RPMI8226 (cell line): ENCODE measurements around the gene ETF1.

Experiments used
- DNase-seq: peaks from one replicate; pipeline ENCODE4 v3.0.0-alpha.2; 2015

The ETF1 gene

DNA sequence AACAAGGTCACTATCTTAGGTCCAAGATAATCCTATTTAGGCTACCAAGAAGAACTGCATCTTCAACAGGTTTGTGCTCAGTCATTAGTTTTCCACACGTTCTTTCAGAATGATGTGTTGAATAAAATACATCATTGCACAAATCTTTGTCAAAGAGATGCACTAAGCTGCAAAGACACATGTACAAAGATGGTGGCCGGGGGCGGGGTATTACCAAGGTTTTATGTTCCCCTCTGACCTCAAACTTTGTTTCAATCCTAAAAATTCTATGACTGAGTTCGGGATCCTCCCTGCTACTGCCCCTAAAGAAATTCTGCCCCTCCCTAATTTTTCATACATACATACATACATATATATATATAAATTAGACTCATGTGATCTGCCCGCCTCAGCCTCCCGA is 17.9 kb upstream of the ETF1 start:
- DNase-seq, result no peak

DNA sequence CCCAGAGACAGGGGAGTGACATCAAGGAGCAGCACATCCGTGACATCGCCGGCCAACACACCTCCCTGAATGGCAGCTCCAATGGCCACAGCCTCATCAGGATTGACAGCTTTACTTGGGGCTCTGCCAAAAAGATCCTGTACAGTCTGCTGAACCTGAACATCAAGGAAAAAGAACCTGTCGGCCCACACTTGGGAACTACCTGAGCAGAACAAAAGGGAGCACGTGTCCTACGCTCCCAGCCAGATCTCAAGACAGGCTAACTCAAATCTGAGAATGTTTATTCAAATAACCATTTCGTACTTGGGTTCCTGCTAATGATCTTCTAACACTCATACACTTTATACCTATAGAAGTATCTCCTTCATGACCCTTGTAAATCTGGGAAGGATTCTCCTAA is 16.9 kb upstream of the ETF1 start:
- no peak for DNase-seq

DNA sequence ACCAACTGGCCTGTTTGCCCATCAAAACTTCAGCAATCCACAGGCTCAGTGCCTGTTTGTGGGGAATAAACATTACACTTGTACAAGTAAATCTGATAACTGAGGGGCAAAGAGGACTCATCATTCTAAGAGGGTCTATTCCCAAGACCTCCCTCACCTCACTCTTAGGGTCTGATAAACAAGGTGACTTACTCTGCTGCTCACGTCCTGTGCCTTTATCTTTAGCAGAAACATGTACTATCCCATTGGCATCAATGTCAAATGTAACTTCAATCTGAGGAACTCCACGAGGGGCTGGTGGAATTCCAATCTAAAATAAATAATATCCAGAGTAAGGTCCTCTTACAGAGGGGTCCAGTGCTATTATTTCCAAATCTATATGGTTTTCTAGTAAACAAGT is 14.6 kb upstream of the ETF1 start:
- no peak for DNase-seq

DNA sequence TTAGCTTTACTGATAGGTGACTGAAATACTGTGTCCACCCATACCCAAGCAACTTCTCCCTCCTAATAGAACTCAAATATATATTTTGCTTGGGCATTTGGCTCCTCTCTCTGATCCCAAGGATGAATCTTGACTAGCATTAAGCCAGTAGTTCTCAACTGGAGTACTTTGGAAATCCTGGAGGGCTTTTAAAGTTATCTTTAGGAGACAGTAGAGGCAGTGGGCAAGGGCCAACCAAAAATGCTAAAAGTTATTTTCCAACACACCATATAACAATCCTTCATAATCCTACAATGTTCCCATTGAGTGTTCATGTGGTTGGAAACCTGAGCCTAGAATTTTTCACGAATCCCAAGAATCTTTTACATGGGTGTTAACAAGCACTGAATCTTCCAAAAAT is 11.1 kb upstream of the ETF1 start:
- DNase-seq, result no peak

DNA sequence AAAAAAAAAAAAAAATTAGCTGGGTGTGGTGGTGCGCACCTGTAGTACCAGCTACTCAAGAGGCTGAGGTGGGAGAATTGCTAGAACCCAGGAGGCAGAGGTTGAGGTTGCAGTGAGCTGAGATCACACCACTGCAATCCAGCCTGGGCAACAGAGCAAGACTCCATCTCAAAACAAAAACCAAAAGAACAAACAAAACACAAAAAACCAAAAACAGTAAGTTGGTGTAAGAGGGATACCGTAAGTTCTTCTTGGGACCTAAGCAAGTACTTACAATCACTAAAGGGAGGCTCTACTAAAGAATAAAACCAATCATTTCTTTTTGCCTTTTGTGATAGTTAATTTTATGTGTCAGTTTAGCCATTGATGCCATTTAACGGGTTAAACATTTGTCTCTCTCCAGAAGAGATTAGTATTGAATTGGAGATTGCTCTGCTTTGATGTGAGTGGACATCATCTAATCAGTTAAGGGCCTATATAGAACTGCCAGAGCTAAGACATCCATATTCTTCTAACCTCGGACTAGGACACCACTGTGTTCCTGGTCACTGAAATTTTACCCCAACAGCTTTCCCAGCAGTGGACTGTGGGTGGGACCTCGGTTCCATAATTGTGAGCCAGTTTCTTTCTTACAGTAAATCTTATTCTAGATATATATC is 10.5 kb upstream of the ETF1 start:
- DNase-seq, result no peak

DNA sequence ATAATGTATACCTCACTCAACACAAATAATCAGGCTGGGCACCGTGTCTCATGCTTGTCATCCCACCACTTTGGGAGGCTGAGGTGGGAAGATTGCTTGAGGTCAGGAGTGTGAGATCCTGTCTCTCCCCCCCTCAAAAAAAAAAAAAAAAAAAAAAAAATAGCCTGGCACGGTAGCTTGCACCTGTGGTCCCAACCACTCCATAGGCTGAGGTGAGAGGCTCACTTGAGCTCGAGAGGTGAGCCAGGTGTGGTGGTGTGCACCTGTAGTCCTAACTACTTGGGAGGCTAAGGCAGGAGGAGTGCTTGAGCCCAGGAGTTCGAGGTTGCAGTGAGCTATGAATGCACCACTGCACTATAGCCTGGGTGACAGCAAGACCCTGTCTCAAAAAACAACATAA is 9.6 kb upstream of the ETF1 start:
- no peak for DNase-seq

DNA sequence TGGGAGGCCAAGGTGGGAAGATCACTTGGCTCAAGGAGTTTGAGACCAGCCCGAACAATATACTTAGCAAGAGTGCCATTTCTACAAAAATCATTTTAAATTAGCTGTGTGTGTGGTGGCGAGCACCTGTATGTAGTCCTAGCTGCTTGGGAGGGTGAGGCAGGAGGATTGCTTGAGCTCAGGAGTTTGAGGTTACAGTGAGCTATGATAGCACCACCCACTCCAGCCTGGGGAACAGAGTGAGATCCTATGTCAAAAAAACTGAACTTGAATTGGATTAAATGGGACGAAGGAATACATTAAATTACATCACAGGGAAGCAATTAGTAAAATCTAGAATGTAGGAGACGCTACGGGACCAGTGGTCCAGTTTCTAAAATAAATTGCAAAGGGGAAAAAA is 6.4 kb upstream of the ETF1 start:
- no peak for DNase-seq

DNA sequence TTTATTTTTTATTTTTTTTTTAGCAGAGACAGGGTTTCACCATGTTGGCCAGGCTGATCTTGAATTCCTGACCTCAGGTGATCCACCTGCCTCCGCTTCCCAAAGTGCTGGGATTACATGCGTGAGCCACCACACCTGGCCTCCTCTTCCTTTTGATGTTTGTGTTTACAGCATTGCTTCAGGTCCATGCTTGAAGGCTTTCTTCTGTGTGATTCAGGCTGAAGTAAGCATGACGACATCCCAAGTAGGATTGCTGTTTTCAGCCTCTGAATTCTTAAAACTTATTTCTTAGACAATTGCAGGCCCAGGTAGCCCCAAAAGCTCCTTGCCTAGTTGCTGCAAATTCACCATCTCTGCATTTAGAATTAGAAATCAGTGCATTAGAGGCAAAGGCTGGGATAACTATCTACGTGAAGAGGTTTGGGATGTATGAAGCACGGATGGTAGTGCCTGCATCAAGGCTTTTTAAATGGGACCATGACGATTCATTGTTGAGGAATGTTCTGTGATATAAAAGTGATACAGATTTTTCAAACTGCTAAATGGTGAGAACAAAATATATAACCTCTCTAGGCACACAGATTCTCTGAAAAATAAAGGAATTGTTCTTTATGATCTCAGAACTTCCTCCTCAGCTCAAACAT is 3.0 kb upstream of the ETF1 start:
- DNase-seq, result no peak

DNA sequence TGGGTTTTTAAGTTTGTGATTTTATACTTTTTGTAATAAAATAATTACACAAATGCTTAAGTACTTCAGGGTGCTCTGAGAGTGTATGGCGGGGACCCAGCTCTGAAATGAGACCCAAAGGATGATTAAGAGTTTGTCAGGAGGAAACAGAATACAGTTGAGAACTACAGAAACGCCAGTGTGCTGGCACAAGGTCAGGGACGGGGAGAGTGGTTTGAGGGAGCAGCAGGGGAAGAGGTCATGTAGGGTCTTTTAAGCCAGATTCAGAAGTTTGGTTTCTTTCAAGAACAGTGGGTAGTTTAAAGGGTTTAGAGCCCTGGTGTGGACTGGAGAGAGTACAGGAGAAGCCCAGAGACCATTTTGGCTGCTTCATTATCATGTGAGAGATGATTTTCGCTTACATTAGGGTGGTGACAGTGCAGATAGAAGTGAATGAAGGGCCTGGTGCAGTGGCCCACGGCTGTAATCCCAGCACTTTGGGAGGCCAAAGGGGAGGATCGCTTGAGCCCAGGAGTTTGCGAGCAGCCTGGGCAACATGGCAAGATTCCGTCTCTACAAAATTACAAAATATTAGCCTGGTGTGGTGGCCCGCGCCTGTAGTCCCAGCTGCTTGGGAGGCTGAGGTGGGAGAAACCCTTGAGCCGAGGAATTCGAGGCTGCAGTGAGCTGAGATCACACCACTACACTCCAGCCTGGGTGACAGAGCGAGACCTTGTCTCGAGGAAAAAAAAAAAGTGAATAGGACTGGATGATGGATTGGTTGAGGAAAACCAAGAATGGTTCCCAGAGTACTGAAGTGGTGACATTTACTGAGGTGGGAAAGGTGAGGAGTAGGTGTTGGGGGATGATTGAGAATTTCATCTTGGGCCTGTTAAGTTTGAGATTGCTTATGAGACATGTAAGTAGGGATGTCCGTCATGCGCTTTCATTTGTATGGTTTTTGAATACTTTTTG is 1.4 kb upstream of the ETF1 start:
- peak; percentile 24 for DNase-seq

DNA sequence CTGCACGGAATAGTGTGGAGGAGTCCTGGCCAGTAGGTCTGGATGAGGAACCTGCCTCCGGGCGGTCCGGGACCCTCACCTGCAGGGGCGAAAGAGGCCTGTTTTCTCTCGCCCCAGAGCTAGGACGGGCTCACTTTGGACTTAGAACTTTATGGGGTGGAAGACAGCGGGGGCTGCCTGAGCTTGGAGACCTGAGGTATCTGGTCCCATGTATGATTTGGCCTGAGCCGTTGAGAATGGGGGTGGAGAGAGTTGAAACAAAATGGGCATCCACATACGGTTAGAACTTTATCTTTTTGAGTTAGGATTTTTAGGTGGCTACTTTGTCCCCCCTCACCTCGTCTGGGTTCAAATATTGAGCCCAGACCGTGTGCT is 681 bp upstream of the ETF1 start:
- no peak for DNase-seq

DNA sequence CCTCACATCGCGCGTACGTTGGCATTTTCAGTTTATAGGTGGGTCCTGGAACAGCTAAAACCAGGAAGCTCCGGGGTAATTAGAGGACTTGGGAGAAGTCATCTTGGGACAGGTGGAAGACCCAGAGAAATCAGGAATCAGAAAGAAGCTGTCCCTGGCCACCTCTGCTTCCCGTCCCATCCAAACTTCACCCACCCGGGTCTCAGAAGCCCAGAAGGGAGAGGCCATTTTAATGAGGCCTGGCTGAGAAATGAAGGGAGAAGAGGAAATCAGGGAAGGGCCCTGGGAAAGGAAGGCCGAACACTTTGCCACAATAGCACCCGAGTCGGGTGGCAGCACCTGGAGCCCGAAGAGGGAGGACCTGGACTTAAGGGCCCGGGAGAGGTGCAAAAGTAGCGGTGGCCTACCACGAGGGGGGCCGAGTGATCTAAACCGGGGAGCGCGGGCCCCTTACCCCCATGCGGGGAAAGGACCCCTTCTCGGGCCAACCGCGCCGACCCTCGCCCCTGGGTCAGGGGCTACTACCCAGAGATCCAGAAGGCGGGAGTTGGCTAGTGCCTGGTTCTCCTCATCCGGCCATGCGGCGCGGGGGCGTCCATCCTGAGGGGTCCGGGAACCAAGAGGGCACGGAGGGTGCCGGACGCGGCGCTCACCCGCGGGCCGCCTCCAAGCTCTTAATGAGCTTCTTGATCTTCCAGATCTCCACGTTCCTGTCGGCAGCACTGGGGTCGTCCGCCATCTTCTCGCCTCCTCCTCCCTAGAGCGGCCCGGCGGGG is 668 bp downstream of the ETF1 start:
- no peak for DNase-seq

DNA sequence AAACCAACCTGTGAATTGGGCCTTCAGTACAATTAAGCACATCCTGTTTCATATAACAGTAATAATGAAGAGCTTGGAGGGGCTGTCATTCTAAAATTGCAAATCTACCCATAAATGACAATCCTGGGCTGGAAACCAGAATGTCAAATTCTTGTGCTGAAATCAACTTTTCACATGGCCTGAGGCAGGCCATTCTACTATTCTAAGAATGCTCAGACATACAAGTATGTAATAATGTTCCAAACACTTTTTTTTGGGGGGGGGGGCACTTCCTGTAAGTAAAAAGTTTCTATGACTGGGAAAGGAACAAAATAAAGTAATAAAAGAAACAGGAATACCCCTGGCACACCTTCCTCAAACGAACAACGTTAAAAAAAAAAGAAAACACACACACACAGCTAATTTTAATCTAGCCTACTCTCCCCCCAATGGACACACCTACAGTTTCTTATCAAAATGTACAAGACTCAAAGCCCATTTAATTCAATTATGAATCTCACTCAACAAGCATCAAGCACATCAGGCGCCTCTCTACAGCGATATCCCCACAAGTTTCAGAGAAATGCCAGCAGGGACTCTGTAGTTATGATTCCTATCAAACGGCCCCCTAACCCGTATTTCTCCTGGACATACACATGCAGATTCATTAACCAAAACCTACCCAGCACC is 1.4 kb downstream of the ETF1 start:
- no peak for DNase-seq

DNA sequence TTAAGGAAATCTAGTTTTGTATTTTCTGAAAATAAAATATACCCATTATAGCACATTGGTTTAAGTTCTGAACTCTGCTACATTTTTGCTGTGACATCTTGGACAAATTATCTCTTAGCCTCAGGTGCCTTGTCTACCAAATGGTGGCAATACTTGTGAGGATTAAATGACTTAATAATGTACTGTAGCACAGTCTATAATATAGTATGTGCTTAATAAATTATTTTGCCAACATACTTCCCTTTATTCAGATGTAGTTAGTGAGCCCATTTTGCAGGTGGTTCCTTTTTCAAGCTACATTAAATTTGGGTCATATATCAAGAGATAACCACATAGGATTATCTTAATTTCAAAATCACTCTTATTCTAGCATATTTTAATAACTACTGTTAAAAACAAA is 3.2 kb downstream of the ETF1 start:
- DNase-seq, result no peak

DNA sequence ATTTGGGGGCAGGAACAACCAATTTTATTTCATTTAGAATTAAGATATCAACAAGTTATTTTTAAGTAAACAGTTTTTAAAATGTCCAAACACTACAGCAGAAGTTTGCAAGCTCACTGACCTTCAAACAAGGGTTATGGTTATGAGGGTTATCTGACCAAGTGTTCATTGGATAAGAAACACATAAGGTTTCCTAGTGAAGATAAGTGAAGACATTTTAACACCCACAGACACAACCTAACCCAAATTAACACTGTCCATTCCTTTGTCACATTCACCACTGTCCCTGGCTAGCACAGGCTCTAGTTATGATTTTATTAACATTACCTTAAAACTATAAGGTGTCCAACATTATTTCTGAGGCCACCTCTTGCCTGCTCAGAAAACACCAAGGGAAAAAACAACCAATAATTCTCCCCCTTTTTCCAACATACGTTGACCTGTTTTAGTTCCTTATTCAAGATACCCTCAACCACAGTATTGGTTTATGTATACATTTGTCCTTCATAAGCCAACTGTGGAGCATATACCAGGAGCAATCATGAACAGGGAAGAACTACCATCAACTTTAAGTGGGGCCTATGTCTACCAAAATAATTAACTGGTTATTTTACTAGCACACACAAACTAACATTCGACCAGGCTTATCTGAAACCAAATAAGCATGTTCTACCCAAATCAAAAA is 4.0 kb downstream of the ETF1 start:
- no peak for DNase-seq

DNA sequence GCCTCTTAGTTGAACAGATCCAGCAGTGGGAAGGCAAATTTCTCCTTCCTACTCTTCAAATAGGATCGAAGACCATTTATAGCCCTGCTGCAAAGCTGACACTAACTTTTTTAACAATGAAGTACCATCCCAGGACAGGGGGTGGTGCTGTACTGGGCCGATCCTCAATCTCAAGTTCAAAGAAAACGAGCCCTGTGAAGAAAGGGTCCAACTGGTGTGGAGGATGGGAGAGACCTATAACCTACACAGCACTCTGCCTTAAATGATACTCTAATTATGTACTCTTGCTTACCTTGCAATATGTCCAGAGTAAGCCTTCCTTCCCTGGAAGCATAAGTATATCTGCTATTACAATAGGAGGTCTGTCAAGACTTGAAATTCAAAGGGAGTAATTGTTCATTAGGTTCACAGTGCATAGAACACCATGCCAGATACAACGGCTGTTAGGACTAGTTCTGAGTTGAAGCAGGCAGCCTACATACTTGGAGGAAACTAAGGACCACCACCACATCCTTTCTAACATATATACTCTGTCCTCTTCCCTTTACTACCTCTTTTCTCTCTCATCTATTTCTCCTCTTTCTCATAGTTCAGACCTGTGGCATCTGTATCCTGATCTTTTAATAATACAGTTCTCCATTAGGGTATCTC is 6.2 kb downstream of the ETF1 start:
- no peak for DNase-seq

DNA sequence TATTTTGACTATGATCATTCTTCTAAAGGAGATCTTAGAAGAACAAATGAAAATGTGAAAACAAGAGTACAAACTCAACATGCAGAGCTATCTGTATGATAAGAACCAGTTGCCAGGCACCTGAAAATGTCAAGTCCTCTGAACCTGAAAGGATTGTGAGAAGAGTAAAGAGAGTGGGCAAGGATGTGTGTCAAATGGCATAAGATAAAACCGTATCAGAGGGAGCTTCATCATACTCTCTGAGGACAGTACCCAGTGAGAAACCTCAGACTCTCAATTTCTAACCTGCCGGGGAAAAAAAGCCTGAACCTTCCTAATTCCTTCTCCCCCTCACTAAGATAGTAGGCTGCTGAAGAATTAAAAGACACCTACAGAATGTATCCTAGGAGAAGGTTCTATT is 6.8 kb downstream of the ETF1 start:
- DNase-seq, result no peak

DNA sequence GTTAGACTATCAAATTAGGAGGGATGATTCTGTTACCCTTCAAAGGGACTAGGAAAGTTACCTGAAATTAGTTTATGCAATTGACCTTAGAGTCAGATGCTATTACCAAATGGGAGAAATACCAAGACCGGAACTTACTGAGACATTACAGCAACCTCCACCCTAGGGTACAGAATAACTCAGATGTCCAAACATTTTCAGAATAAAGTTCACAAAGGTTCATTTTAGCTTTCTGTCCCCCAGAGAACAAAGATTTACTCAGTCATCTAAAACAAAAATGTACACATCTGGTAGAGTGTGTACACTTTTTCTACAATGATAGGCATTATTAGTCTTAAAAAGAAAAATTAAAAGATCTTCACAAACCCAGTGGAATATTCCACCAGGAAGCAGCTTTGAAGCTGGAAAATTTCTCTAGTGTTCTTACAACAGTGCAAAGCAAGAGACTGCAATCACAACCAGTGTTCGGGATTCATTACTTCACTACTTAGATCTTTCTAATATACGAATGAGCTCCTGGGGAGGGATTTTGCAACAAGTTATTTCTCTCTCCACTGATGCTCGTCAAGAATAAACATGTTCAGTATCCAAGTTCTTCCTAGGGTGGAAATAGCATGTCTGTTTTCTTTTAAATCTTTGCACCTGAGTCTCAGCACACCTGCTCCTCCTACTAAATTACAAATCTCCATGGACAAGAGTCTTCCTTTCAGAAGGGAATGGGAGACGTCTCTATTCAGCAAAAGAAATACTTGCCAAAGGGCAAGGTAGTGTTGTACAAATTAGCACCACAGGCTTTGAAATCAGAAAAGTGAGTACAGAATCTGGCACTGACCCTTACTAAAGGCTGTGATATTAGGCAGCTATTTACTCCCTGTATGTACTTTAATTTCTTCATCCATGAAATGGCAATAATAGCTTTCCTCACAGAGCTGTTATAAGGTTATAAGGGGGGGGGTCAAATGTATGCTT is 8.8 kb downstream of the ETF1 start:
- DNase-seq, result no peak

DNA sequence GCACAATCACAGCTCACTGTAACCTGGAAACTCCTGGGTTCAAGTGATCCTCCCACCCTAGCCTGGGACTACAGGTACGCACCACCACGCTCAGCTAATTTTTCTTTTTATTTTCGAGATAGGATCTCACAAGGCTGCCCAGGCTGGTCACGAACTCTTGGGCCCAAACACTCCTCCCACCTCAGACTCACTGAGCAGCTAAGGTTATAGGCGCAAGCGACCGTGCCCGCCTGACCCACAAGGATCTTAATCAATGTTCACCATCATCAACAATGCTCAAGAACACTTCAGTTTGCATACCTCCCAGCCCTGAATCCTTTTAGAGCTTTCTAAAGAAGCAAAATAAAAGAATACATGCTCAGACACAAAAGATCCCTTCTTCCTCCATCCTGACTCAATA is 13.2 kb downstream of the ETF1 start:
- no peak for DNase-seq

DNA sequence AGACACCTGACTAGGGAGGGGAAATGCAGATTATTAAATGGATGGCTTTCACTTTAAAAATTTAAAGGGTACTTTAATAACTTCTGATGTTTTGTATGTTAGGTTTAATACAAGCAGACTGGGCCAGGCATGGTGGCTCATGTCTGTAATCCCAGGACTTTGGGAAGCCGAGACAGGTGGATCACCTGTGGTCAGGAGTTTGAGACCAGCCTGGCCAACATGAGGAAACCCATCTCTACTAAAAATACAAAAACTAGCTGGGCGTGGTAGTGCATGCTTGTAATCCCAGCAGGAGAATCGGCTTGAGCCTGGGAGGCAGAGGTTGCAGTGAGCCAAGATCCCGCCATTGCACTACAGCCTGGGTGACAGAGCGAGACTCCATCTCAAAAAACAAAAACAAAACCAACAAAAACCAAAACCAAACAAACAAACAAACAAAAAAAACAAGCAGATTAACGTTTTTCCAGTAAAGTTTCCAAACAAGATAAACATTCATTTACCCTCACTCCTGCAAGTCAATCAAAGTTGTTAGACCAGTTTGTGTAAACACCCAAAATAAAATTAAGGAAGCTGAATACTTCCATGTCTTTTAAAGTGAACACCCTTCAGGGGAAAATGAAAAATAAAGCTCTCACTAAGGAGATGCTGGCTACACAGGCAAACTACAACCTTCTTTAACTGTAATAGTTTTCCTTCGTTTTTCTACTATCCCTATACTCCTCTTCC is 14.1 kb downstream of the ETF1 start:
- no peak for DNase-seq

DNA sequence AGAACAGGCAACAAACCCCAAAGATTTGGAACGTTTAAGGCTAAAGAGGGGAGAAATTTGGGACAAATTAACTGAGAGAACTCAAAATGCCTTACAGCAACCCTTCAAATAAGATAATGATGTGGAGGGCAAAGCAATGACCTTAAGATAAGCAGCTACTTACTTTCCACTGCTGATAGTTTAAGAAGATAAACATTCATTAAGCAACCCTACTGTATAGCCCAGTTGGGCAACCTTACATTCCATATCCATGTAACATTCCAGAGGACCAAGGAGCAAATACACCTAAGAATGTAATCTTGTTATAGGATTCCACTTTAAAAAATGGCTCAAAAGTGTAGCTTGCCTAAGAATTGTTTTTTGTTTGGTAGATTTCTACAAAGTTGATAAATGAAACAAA is 14.8 kb downstream of the ETF1 start:
- no peak for DNase-seq
